ENCODE results near the gene ARID3B. TPM values are rescaled to one million over a fixed set of nuclear protein-coding genes. Genes with fewer than 3 reads are reported as not detected.

The ARID3B gene
- total RNA-seq, 1 experiment from 2014 or later = 2.0 TPM

DNA sequence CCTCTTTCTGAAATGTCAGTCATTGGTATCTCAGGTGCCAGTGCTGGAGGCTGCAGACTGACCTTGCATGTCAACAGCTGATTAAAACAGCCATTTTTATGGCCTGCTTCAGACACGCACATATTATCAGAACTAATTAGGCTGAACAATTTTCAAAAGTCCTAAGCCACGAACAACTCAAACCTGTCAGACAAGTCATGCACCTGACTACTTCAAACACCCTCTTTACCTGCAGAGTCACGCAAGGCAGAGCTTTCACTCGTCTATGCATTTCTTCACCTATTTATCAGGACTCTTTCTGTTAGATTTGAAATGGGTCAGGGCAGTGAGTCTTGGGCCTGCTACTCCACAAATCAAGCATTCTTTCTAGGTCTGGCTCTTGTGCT, 101.3 kb downstream of the ARID3B start:
- DNase-seq (ENCODE audit: low read depth) = no peak

DNA sequence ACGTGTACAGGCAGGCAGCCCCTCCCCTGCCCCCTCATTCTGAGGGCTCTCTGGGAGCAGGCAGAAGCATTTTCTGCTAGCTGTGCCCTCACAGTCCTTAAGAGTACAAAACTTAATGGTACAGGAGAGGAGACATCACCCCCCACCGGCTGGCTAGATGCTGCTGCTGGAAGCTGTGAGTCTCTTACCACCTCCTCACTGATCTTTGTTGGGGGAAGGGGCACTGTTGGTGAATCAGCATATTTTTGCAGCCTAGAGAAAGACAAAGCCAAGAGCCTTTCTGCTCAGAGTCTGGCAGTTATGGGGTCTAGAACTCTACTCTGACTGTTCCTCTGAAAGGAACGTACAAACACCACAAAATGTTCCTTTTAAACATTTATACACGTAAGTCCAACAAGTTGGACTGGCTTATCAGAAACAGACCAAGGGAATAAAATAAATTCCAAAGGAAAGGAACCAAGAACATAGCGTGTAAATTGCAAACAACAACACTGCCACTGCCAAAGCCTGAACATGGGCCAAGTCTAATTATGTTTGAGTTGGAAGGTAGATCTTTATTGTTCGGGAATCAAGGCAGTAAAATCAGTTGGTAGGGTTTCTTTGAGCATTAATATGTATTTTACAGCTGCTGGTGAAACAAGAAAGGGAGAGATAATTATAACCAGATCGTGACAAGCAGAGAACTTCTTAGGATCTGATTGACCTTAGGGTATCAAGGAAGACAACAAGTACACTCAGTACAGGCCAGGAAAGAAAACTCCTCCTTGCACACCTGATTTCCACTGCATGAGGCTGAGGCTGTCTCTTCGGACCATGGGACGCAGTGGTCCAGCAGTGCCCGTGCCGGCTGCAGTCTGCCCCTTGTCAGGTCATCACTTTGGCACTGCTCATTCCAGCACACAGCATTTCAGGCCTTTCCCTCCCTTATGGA, 102.0 kb downstream of the ARID3B start:
- DNase-seq (ENCODE audit: low read depth) = no peak

DNA sequence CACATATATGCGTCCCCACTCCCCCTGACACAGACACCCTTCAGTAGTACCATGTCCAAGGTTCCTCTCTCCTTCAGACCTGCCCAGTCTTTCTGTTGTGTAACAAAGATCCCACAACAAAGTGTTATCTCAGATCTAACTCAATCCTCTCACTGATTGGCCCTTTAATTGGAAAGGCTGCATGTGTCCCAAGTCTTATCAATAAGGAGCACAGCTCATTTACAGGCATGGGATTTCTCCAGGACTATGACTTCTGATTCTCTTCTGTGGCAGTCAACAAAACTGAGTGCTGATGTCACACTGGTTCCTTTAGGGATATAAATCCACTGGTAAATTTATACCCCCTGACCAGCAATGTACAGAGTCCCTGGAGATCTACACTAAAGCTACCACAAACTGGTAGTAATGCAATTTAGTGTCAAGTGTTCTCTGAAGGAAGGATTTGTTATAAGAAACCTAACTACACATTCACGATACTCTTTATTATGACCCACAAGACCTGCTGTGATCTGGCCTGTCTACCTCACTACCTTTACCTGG, 102.7 kb downstream of the ARID3B start:
- DNase-seq (ENCODE audit: low read depth) = no peak

DNA sequence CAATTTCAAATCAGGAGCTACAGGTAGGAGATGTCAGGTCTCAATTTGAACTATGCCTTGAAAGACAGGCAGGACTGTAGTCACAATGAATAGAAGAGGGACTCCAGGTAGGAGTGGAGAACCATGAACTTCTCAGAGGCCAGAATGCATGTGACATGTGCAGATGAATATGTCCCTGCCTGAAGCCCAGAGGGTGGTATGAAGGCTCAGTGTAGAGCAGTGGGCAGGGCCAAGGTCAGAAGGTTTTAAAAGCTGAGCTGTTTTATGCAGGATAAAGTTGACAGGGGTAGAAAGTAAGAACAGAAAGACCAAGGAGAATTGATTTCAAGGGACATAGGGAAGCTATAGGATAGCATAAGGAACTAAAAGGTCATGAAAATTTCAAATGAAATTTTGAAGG, 105.5 kb downstream of the ARID3B start:
- DNase-seq (ENCODE audit: low read depth) = no peak

Other genes with a start within 250 kb of the ARID3B start
- gene CYP11A1, start 173.6 kb upstream of the ARID3B start, total RNA-seq (2014; rRNA removed; shearing (Covaris generic)) = 0.07 and 0.10 TPM in 2 replicates
- 21.4 and 37.5 TPM in 2 replicates for gene SEMA7A, start 107.3 kb upstream of the ARID3B start, total RNA-seq (2014; rRNA removed; shearing (Covaris generic))
- gene UBL7, start 80.1 kb upstream of the ARID3B start, total RNA-seq (2014; rRNA removed; shearing (Covaris generic)) = 71.6 and 80.9 TPM in 2 replicates
- 60.7 and 81.1 TPM in 2 replicates for gene CLK3, start 74.6 kb downstream of the ARID3B start, total RNA-seq (2014; rRNA removed; shearing (Covaris generic))
- gene EDC3, start 154.8 kb downstream of the ARID3B start, total RNA-seq (2014; rRNA removed; shearing (Covaris generic)) = 4.7 and 9.8 TPM in 2 replicates
- gene CYP1A1, start 184.3 kb downstream of the ARID3B start, total RNA-seq (2014; rRNA removed; shearing (Covaris generic)) = 1.4 and 3.3 TPM in 2 replicates
- gene CYP1A2, start 207.6 kb downstream of the ARID3B start, total RNA-seq (2014; rRNA removed; shearing (Covaris generic)) = not detected in 2 replicates
- gene CSK, start 240.9 kb downstream of the ARID3B start, total RNA-seq (2014; rRNA removed; shearing (Covaris generic)) = 9.4 and 23.8 TPM in 2 replicates

Measured in M059J (cell line).